GM19397 (cell line): Measurements from ENCODE around the gene ZMYND11.
"Not testable (repeated sequence)": the region's sequence is repeated elsewhere in the genome, so short reads cannot be mapped to it uniquely, and the experiment has no call there.

Source experiments
- ATAC-seq: cut with Tn5 transposase; IDR thresholded peaks from one replicate; pipeline ENCODE4 v1.9.1; 2021; ENCODE audit warnings: mild to moderate bottlenecking, moderate library complexity; ENCODE audit not compliant: unreplicated experiment

ZMYND11 gene

GRCh38 chr10:241966-242643, 106.8 kb downstream of the ZMYND11 start:
- ATAC-seq, result no peak

DNA sequence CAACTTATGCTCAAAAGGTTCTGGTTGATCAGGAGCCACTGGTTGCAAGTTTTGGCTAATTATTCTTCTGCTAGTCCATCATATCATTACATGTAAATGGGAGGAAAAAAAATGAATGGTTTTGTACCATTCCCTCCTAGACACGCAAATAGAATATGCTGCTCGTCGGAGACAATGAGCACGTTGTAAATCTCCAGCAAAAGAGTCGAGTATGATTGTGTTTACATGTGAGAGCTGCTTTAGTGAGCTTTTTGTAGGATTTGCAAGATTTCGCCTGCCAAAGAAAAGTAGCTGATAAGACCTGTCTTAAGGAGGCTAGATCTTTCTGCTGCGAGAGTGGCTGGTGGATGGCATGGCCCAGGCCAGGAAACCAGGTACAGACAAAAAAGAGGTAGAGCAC, 109.0 kb downstream of the ZMYND11 start:
- no peak for ATAC-seq

DNA sequence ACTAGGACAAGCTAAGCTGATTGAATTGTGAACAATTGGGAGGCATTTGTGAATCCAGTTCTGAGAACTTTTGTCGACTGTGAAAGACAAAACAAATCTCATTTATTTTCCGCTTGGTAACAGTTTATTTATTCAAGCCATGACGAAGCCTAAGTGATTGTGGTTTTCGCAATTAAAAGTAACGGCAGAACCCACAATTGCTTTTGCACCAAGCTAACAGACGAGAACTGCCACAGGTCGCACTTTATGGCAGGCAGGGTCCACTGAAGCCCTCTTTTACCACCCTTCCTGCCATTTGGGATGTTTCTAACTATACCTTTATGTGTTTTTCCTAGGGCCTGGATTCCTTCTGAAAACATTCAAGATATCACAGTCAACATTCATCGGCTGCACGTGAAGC, 111.2 kb downstream of the ZMYND11 start:
- no peak for ATAC-seq

DNA sequence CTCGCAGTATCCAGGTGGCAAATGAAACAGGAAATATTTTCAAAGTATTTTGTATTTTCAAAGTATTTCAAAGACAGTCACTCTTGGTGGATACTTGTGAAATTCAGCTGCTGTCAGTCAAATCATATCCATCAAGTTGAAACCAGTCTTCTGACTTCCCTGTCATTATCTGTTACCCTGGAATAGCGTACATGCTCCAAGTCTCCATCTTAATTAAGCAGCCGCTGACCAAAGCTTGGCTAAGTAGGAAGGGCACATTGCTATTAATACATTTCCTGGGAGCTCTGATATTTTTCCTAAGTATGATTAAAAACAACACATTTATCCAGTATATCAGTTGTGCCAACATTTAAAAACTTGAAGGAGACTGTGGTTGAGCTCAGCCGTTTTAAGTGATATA, 112.2 kb downstream of the ZMYND11 start:
- no peak for ATAC-seq

- no peak for ATAC-seq
Measured at GRCh38 chr10:248307-248706, 113.1 kb downstream of the ZMYND11 start.

DNA sequence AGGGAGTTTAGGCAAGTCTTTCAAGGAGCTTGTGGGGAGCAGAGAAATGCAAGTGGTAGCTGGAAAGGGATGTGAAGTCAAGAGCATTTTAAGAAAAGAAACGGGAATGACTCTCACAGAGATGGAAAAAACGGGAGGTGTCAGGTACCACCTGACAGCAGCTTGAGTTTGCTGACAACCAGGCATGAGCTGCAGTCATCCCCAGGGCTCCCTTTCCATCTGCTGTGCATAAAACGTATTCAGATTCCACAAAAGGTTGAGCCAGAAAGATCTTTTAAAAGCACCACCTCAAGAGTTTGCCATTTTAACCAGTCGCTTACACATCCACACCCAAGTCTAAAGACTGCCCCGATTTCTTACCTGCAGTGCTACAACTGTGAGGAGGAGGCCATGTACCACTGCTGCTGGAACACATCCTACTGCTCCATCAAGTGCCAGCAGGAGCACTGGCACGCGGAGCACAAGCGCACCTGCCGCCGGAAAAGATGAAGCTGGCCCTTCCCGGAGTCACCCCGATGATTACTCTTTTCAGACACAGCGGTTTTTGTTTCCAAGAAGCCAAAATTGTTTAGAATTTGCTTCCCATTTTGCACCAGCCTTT, 116.8 kb downstream of the ZMYND11 start:
- no peak for ATAC-seq

- no peak for ATAC-seq
Measured at GRCh38 chr10:260819-261429, 125.7 kb downstream of the ZMYND11 start.

DNA sequence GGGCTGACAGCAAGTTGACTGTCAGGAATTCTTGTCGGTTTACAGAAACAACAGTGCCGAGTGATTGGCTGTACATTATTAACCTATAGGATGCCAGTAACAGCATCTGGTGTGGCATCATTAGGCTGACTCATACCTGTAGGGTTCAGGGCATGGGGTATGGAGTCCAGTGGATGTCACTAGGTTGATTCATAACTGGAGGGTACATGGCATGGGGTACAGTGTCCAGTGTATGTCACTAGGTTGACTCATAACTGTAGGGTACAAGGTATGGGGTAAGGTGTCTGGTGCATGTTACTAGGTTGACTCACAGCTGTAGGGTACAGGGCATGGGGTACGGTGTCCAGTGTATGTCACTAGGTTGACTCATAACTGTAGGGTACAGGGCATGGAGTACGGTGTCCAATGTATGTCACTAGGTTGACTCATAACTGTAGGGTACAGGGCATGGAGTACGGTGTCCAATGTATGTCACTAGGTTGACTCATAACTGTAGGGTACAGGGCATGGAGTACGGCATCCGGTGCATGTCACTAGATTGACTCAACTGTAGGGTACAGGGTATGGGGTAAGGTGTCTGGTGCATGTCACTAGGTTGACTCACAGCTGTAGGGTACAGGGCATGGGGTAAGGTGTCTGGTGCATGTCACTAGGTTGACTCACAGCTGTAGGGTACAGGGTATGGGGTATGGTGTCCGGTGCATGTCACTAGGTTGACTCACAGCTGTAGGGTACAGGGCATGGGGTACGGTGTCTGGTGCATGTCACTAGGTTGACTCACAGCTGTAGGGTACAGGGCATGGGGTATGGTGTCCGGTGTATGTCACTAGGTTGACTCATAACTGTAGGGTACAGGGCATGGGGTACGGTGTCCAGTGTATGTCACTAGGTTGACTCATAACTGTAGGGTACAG, 129.2 kb downstream of the ZMYND11 start:
- not testable (repeated sequence) for ATAC-seq

DNA sequence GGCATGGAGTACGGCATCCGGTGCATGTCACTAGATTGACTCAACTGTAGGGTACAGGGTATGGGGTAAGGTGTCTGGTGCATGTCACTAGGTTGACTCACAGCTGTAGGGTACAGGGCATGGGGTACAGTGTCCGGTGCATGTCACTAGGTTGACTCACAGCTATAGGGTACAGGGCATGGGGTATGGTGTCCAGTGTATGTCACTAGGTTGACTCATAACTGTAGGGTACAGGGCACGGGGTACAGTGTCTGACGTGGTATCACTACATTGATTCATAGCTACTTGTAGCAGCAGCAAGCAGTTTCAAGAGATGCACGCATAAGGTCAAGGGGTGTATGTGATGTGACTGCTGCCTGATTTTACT, 129.8 kb downstream of the ZMYND11 start:
- ATAC-seq, result not testable (repeated sequence)

DNA sequence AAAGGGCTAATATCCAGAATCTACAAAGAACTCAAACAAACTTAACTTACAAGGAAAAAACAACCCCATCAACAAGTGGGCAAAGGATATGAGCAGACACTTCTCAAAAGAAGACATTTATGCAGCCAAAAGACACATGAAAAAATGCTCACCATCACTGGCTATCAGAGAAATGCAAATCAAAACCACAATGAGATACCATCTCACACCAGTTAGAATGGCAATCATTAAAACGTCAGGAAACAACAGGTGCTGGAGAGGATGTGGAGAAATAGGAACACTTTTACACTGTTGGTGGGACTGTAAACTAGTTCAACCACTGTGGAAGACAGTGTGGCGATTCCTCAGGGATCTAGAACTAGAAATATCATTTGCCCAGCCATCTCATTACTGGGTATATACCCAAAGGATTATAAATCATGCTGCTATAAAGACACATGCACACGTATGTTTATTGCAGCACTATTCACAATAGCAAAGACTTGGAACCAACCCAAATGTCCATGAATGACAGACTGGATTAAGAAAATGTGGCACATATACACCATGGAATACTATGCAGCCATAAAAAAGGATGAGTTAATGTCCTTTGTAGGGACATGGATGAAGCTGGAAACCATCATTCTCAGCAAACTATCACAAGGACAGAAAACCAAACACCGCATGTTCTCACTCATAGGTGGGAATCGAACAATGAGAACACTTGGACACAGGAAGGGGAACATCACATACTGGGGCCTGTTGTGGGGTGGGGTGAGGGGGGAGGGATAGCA, 130.7 kb downstream of the ZMYND11 start:
- not testable (repeated sequence) for ATAC-seq

- ATAC-seq, result no peak
Measured at GRCh38 chr10:266974-267425, 131.7 kb downstream of the ZMYND11 start.

- ATAC-seq, result no peak
Measured at GRCh38 chr10:267705-268104, 132.4 kb downstream of the ZMYND11 start.

DNA sequence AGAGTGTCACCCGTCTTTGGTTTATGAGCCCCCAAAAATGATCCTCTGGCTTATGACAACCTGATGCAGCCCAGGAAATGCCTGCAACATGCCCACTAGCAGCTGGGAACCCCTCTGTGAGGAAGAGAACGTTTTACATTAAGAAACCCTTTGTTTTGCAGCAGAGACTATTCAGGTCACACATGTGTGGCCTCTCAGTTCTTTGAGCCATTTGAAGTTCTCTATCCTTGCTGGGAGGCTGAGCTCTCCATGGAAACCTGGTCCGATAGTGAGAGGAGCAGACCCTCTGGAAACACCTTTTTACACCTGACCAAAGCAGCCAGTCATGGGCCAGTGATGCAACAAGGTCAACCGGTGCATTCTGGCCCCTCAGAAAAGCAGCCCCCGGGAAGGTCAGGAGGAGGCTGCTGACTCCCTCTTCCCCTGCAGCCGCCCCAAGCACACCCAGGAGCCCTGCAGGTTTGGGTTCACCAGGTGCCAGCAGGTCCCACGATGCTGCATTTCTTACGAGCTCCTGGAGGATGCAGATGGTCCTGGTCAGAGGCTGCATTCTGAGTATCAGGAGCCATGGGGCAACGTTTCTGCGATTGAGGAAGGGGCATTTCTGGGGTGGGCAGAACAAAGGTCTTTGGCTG, 134.3 kb downstream of the ZMYND11 start:
- ATAC-seq, result no peak

DNA sequence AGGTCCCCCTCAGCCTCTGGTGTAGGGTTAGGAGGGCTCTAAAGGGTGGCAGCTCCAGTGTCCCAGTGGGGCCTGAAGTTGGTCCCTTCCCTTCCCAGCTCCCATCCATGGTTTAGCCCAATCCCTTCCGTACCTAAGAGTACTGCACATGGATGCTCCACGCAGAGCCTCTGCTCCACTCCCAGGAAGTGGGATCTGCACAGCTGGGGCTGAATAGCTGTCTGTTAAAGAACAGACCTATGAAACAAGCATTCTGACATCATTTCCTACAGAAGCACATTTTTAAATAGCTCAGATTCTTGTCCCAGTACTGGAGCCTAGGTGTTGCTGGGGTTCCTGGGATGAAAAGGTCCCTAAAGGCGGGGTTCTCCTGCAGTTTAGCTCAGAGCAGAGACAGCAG, 135.9 kb downstream of the ZMYND11 start:
- ATAC-seq, result no peak

DNA sequence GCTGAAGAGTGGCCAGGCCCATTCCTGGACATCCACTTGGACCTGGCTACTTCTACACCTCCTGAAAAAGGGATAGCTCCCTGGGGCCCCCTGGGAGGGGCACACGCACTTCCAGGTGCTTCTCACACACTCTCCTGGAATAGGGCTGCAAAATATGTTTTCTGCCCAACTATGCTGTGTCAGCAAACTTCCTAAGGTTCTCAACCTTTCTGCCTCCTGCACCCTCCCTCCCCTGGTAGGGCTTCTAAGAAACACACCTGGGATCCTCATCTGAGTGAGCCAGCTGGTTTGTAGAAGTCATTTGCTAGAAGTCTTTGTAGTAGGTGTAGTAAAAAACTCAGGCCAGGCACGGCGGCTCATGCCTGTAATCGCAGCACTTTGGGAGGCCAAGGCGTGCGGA, 136.5 kb downstream of the ZMYND11 start:
- ATAC-seq, result no peak

DNA sequence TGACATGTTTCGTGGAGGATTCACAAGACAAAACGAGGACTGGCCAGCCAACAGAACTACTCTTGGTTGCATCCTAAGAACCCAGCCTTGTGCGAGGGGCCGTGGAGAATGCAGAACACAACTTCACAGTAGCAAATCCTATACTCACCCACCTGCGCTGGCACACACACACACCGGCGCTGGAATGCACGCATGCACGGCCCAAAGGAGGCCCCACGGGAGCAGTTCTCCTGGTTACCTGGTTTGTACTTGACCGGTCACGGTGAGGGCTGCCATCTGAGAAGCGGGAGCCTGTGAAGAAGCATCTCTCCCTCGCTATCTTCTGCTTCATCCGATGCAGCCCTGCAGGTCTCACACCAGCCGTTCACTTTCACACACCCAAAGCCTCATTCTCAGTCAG, 137.8 kb downstream of the ZMYND11 start:
- ATAC-seq, result no peak

- no peak for ATAC-seq
Measured at GRCh38 chr10:274866-275265, 139.6 kb downstream of the ZMYND11 start.

- ATAC-seq, result no peak
Measured at GRCh38 chr10:275680-276079, 140.4 kb downstream of the ZMYND11 start.

GRCh38 chr10:277963-278362, 142.7 kb downstream of the ZMYND11 start:
- no peak for ATAC-seq

DNA sequence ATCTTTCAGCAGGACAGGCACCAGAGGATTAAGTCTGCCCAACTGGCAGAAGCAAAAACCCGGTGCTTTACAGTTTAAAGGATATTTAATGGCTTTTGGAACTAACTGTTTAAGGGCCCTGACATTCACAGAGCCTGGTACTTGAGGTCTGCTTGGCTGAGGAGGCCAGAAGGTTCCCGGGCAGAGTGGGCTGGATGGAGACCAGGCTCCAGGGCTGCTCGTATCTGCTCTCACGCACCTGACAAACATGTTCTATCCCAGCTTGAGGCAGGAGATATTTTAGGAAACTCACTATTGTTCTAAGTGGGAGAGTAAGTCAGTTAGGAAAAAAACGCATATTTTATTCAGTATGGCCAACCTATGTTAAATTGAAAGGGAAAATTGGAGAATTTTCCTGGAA, 143.5 kb downstream of the ZMYND11 start:
- ATAC-seq, result no peak
